Stimulated activated CD4-positive, alpha-beta T cell treated with anti-CD3 and anti-CD28 coated beads, Interleukin-2, amount 100 ng/mL, for 4 hours (primary cell): ENCODE results near the gene HIF1AN.
"Not testable (repeated sequence)": the region's sequence is repeated elsewhere in the genome, so short reads cannot be mapped to it uniquely, and the experiment has no call there.

Experiments
- DNase-seq: peaks from one replicate; pipeline ENCODE4 v3.0.0-alpha.2; 2020; ENCODE audit warnings: low read depth

The HIF1AN gene

GRCh38 chr10:100567249-100567648 is 31.5 kb downstream of the HIF1AN start:
- no peak for DNase-seq

GRCh38 chr10:100567826-100568225 is 32.1 kb downstream of the HIF1AN start:
- DNase-seq, result no peak

- no peak for DNase-seq
Measured at GRCh38 chr10:100568912-100569311, 33.2 kb downstream of the HIF1AN start.

- no peak for DNase-seq
Measured at GRCh38 chr10:100569687-100570481, 34.1 kb downstream of the HIF1AN start.

GRCh38 chr10:100570506-100570905 is 34.8 kb downstream of the HIF1AN start:
- DNase-seq, result no peak

GRCh38 chr10:100571084-100571856 is 35.5 kb downstream of the HIF1AN start:
- no peak for DNase-seq

GRCh38 chr10:100575146-100575545 is 39.4 kb downstream of the HIF1AN start:
- DNase-seq, result not testable (repeated sequence)

GRCh38 chr10:100575585-100576281 is 40.0 kb downstream of the HIF1AN start:
- DNase-seq, result no peak

GRCh38 chr10:100576282-100576635 is 40.5 kb downstream of the HIF1AN start:
- no peak for DNase-seq

GRCh38 chr10:100579261-100580090 is 43.7 kb downstream of the HIF1AN start:
- no peak for DNase-seq

- DNase-seq, result no peak
Measured at GRCh38 chr10:100586959-100587358, 51.2 kb downstream of the HIF1AN start.

- DNase-seq, result no peak
Measured at GRCh38 chr10:100598166-100598565, 62.4 kb downstream of the HIF1AN start.

- no peak for DNase-seq
Measured at GRCh38 chr10:100600218-100600617, 64.5 kb downstream of the HIF1AN start.

- no peak for DNase-seq
Measured at GRCh38 chr10:100607439-100607838, 71.7 kb downstream of the HIF1AN start.
